Neutrophil (primary cell): ENCODE data around the gene RCL1.
A peak's percentile ranks its signal among the peaks of the same experiment; 100 is the strongest.
"Not testable (repeated sequence)": the region's sequence is repeated elsewhere in the genome, so short reads cannot be mapped to it uniquely, and the experiment has no call there.

Source experiments
- H3K27ac ChIP-seq: fragments of 200-600 bp; sonication (generic); 2 replicates; pipeline ENCODE4 v1.5.1; 2016; ENCODE audit warnings: mild to moderate bottlenecking, moderate library complexity
- H3K27me3 ChIP-seq: fragments of 200-600 bp; sonication (generic); 2 replicates; pipeline ENCODE4 v1.6.0; 2016; ENCODE audit warnings: mild to moderate bottlenecking
- H3K36me3 ChIP-seq: fragments of 200-600 bp; sonication (generic); 2 replicates; pipeline ENCODE4 v1.5.1; 2017
- H3K4me1 ChIP-seq, 2 experiments: fragments of 200-600 bp in 1 of 2; sonication (generic) in 1 of 2; 1 replicate in 1 of 2; 2 replicates in 1 of 2; pipeline versions ENCODE4 v1.5.1 to v1.6.1; 2013 to 2016; ENCODE audit warnings: low read depth in 1 of 2, low read length in 1 of 2, mild to moderate bottlenecking in 1 of 2, moderate library complexity in 1 of 2; ENCODE audit not compliant: control insufficient read depth in 1 of 2, insufficient read depth in 1 of 2
- H3K4me3 ChIP-seq, 2 experiments: fragments of 200-600 bp in 1 of 2; sonication (generic) in 1 of 2; 1 replicate in 1 of 2; 2 replicates in 1 of 2; pipeline ENCODE4 v1.5.1; 2013 to 2016; ENCODE audit warnings: low read depth in 1 of 2, low read length in 1 of 2, mild to moderate bottlenecking in 1 of 2, moderate library complexity in 1 of 2
- H3K9me3 ChIP-seq: fragments of 200-600 bp; sonication (generic); 2 replicates; pipeline ENCODE4 v1.5.1; 2016
- CTCF ChIP-seq: fragments of 200-600 bp; sonication (generic); IDR thresholded peaks from 2 replicates; pipeline ENCODE4 v1.5.1; 2016; ENCODE audit warnings: antibody characterized with exemption

The RCL1 gene

GRCh38 chr9:4750023-4750673 lies 42.6 kb upstream of the RCL1 start:
- H3K9me3 ChIP-seq, result no peaks in the 10 kb centered on the region
- H3K4me3 ChIP-seq, result no peak overlapping the region
- peak; percentile 36 for TF ChIP-seq CTCF
- H3K36me3 ChIP-seq, result no peaks in the 10 kb centered on the region
- H3K4me1 ChIP-seq, result peaks cover 15 to 16% of the 10 kb centered on the region in 2 experiments
- no peaks in the 10 kb centered on the region for H3K27me3 ChIP-seq
- H3K27ac ChIP-seq, result no peak overlapping the region

GRCh38 chr9:4754530-4754929 lies 38.2 kb upstream of the RCL1 start:
- not testable (repeated sequence) for H3K27ac ChIP-seq, H3K9me3 ChIP-seq, H3K36me3 ChIP-seq, H3K27me3 ChIP-seq, H3K4me3 ChIP-seq
- peaks cover 24% of the 10 kb centered on the region in 2 experiments for H3K4me1 ChIP-seq

- Histone ChIP-seq H3K4me3 (no peak overlapping the region), H3K9me3 (no peaks in the 10 kb centered on the region), H3K36me3 (no peaks in the 10 kb centered on the region), H3K4me1 (peaks cover 30% of the 10 kb centered on the region in 2 experiments), H3K27me3 (no peaks in the 10 kb centered on the region), H3K27ac (no peak overlapping the region)
- TF ChIP-seq CTCF, result no peak
These were observed 37.6 kb upstream of the RCL1 start for GRCh38 chr9:4755026-4755609.

GRCh38 chr9:4756420-4756819 lies 36.3 kb upstream of the RCL1 start:
- H3K36me3 ChIP-seq, result no peaks in the 10 kb centered on the region
- H3K4me3 ChIP-seq, result no peak overlapping the region
- no peak overlapping the region for H3K27ac ChIP-seq
- TF ChIP-seq CTCF, result no peak
- H3K4me1 ChIP-seq, result peaks cover 43% of the 10 kb centered on the region in 2 experiments
- no peaks in the 10 kb centered on the region for H3K27me3 ChIP-seq
- no peaks in the 10 kb centered on the region for H3K9me3 ChIP-seq

- H3K4me1 ChIP-seq, result peaks cover 56 to 58% of the 10 kb centered on the region in 2 experiments
- H3K9me3 ChIP-seq, result no peaks in the 10 kb centered on the region
- H3K4me3 ChIP-seq, result peak overlapping the region; percentile 41 to 59
- no peaks in the 10 kb centered on the region for H3K27me3 ChIP-seq
- peak overlapping the region; percentile 91 for H3K27ac ChIP-seq
- H3K36me3 ChIP-seq, result no peaks in the 10 kb centered on the region
- peak; percentile 14 for TF ChIP-seq CTCF
These were observed 32.6 kb upstream of the RCL1 start for GRCh38 chr9:4760122-4760521.

GRCh38 chr9:4762108-4762885 lies 30.4 kb upstream of the RCL1 start:
- Histone ChIP-seq H3K9me3 (no peaks in the 10 kb centered on the region), H3K4me3 (peak overlapping the region; percentile 60 to 61), H3K27me3 (no peaks in the 10 kb centered on the region), H3K4me1 (peaks cover 54 to 55% of the 10 kb centered on the region in 2 experiments), H3K36me3 (no peaks in the 10 kb centered on the region), H3K27ac (peak overlapping the region; percentile 91)
- peak; percentile 83 for TF ChIP-seq CTCF
